Astrocyte of the cerebellum (primary cell): Measurements from ENCODE around the gene LONRF2.

Experiments used
- DNase-seq: peaks from one replicate; pipeline ENCODE4 v3.0.0-alpha.2; 2011; ENCODE audit warnings: low read depth
- H3K4me3 ChIP-seq: 2 replicates; pipeline ENCODE4 v1.5.1; 2011; ENCODE audit warnings: mild to moderate bottlenecking, low read depth, low read length, moderate library complexity
- in situ Hi-C: cut with HindIII; loops from 2 replicates; pipeline ENCODE4 v1.10.0; 2017; ENCODE audit warnings: low sequenced_read_pairs
- TF ChIP-seq, protein P1 (sequence below): IDR thresholded peaks from 2 replicates; pipeline ENCODE4 v1.5.1; 2012; ENCODE audit warnings: low read length, low read depth, moderate library complexity, mild to moderate bottlenecking; ENCODE audit errors: missing control alignments

Gene LONRF2

DNA sequence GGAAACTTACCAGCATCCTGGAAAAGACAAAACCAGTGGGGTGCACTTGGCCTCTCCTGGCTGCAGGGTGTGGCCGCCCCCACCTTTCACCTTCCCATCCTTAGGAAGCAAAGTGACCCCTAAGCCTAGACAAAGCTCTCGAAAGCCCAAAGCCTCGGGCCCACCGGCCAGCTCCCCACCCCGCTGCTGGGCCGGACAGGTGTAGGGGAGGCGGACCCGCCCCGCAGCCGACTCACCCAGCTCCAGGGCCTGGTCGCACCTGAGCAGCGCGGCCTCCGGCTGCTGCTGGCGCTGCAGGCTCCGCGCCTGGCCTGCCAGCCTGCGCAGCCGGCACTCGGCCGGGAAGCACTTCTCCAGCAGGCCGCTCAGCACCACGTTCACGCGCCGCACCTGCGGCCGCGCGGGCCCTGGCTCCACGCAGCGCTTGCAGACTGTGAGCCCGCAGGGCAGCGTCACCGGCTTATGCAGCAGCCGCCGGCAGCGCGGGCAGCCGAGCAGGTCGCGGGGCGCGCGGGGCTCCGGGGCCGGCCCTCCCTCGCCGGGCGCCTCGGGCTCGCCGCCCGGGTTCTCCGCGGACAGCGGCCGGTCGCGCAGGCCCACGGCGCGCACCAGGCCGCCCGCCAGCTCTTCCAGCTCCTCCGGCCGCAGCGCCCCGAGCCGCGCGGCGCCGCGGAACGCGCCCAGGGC lies 979 bp downstream of the LONRF2 start:
- in situ Hi-C loops, result no loop called here
- peak overlapping the region; percentile 37 for H3K4me3 ChIP-seq
- TF ChIP-seq, protein P1, sequence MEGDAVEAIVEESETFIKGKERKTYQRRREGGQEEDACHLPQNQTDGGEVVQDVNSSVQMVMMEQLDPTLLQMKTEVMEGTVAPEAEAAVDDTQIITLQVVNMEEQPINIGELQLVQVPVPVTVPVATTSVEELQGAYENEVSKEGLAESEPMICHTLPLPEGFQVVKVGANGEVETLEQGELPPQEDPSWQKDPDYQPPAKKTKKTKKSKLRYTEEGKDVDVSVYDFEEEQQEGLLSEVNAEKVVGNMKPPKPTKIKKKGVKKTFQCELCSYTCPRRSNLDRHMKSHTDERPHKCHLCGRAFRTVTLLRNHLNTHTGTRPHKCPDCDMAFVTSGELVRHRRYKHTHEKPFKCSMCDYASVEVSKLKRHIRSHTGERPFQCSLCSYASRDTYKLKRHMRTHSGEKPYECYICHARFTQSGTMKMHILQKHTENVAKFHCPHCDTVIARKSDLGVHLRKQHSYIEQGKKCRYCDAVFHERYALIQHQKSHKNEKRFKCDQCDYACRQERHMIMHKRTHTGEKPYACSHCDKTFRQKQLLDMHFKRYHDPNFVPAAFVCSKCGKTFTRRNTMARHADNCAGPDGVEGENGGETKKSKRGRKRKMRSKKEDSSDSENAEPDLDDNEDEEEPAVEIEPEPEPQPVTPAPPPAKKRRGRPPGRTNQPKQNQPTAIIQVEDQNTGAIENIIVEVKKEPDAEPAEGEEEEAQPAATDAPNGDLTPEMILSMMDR, result peak; percentile 30
- DNase-seq, result no peak

- in situ Hi-C loops, result no loop called here
- TF ChIP-seq, protein P1, result no peak
- DNase-seq, result no peak
- no peak overlapping the region for H3K4me3 ChIP-seq
These were observed 1.6 kb downstream of the LONRF2 start for GRCh38 chr2:100320547-100321178.

DNA sequence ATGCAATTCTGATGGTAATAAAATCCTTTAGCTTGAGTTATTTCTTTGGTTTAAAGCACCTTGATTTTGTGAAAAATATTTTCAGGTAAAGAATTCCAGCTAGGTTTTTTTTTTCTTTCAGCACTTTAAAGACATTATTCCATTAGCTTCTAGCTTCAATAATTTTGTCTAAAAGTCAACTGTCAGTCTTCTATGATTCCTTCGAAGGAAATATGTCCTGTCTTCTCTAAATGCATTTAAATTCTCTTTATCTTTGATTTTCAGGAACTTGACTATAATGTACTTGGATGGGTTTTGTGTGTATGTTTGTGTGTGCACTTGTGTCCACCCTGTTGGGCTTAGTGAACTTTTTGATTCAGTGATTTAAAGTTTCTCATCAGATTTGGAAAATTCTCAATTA lies 4.7 kb downstream of the LONRF2 start:
- TF ChIP-seq, protein P1, result no peak
- H3K4me3 ChIP-seq, result no peak overlapping the region
- DNase-seq, result no peak
- in situ Hi-C loops, result no loop called here

- in situ Hi-C loops, result no loop called here
- no peak overlapping the region for H3K4me3 ChIP-seq
- no peak for DNase-seq
- TF ChIP-seq, protein P1, result no peak
These were observed 12.2 kb downstream of the LONRF2 start for GRCh38 chr2:100309973-100310719.

GRCh38 chr2:100309311-100309710 lies 13.0 kb downstream of the LONRF2 start:
- no peak overlapping the region for H3K4me3 ChIP-seq
- TF ChIP-seq, protein P1, result no peak
- in situ Hi-C loops, result no loop called here
- no peak for DNase-seq

GRCh38 chr2:100303744-100304143 lies 18.6 kb downstream of the LONRF2 start:
- TF ChIP-seq, protein P1, result no peak
- no peak for DNase-seq
- no peak overlapping the region for H3K4me3 ChIP-seq
- in situ Hi-C loops, result no loop called here
